ENCODE measurements around the gene C6orf136.

The C6orf136 gene

DNA sequence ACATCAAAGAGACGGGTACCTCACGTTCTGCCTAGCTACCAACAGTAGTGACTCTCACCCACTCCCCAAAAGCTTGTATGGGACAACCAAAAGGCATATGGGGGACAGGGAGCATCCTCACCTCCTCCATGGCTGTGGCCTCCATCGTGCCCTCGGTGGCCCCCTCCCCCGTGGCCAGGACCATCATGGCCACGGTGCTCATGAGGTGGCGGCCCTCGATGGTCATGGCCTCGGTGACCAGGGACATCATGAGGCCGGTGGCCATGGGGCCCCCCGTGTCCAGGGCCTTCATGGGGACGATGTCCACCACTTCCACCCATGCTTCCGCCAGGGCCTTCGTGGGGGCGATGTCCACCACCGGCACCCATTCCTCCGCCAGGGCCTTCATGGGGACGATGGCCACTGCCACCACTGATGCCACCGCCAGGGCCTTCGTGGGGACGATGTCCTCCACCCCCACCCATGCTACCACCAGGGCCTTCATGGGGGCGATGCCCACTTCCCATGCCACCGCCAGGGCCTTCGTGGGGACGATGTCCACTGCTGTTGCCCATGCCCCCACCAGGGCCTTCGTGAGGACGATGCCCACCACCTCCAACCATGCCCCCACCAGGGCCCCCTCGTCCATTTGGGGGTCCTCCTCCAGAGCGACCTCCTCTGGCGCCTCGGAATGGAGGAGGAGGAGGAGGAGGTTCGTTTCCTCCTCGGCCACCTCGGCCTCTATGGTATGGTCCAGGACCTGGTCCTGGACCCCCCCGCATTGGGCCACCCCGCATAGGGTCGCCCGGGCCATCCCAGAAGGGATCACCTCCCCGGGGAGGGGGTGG, 44.9 kb upstream of the C6orf136 start:
- no peak overlapping the region for H3K4me3 ChIP-seq (replicated peaks; ENCODE audit: low read depth, low read length)
- TF ChIP-seq, protein P1, sequence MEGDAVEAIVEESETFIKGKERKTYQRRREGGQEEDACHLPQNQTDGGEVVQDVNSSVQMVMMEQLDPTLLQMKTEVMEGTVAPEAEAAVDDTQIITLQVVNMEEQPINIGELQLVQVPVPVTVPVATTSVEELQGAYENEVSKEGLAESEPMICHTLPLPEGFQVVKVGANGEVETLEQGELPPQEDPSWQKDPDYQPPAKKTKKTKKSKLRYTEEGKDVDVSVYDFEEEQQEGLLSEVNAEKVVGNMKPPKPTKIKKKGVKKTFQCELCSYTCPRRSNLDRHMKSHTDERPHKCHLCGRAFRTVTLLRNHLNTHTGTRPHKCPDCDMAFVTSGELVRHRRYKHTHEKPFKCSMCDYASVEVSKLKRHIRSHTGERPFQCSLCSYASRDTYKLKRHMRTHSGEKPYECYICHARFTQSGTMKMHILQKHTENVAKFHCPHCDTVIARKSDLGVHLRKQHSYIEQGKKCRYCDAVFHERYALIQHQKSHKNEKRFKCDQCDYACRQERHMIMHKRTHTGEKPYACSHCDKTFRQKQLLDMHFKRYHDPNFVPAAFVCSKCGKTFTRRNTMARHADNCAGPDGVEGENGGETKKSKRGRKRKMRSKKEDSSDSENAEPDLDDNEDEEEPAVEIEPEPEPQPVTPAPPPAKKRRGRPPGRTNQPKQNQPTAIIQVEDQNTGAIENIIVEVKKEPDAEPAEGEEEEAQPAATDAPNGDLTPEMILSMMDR (IDR thresholded peaks at IDR 0.05; ENCODE audit: low read length, missing control alignments), result no peak
- DNase-seq (ENCODE audit: low read depth), result no peak

GRCh38 chr6:30603961-30604360, 43.0 kb upstream of the C6orf136 start:
- no peak for DNase-seq (ENCODE audit: low read depth)
- TF ChIP-seq, protein P1 (IDR thresholded peaks at IDR 0.05; ENCODE audit: low read length, missing control alignments), result no peak
- H3K4me3 ChIP-seq (replicated peaks; ENCODE audit: low read depth, low read length), result no peak overlapping the region

DNA sequence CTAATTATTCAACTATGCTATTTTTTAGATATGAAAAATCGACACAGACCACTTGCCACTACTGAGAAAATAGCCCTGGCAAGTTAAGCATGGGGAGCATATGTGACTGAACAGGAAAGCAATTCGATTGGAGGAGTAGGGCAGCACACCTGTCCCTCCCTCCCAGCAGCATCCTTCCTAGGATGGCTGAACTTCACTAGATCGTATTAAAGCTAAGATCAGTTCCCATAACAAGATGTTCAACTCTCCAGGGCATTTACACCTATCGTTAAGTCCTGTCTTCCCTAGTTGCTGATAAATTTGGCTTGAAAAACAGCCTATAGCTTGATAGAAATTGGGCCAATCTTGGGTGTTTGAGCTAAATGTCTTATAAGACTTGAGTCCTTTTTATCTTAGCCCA, 36.9 kb upstream of the C6orf136 start:
- TF ChIP-seq, protein P1 (IDR thresholded peaks at IDR 0.05; ENCODE audit: low read length, missing control alignments), result no peak
- H3K4me3 ChIP-seq (replicated peaks; ENCODE audit: low read depth, low read length), result no peak overlapping the region
- no peak for DNase-seq (ENCODE audit: low read depth)

GRCh38 chr6:30611150-30611855, 35.6 kb upstream of the C6orf136 start:
- no peak overlapping the region for H3K4me3 ChIP-seq (replicated peaks; ENCODE audit: low read depth, low read length)
- TF ChIP-seq, protein P1 (IDR thresholded peaks at IDR 0.05; ENCODE audit: low read length, missing control alignments), result no peak
- DNase-seq (ENCODE audit: low read depth), result peak; percentile 47

- DNase-seq (ENCODE audit: low read depth), result no peak
- no peak overlapping the region for H3K4me3 ChIP-seq (replicated peaks; ENCODE audit: low read depth, low read length)
- TF ChIP-seq, protein P1 (IDR thresholded peaks at IDR 0.05; ENCODE audit: low read length, missing control alignments), result no peak
These were observed 35.1 kb upstream of the C6orf136 start for GRCh38 chr6:30611856-30612194.

- TF ChIP-seq, protein P1 (IDR thresholded peaks at IDR 0.05; ENCODE audit: low read length, missing control alignments), result peak; percentile 52
- DNase-seq (ENCODE audit: low read depth), result peak; percentile 56
- no peak overlapping the region for H3K4me3 ChIP-seq (replicated peaks; ENCODE audit: low read depth, low read length)
These were observed 34.7 kb upstream of the C6orf136 start for GRCh38 chr6:30612213-30612612.

Data from fibroblast of pulmonary artery (primary cell).